Fibroblast of peridontal ligament (primary cell): ENCODE measurements around the gene OPCML.

Source experiments
- DNase-seq: peaks from one replicate; pipeline ENCODE4 v3.0.0-alpha.2; 2010; ENCODE audit errors: extremely low read depth

Gene OPCML

GRCh38 chr11:133034929-133035328 is 497.4 kb downstream of the OPCML start:
- no peak for DNase-seq

GRCh38 chr11:133029107-133029506 is 503.2 kb downstream of the OPCML start:
- no peak for DNase-seq

- DNase-seq, result no peak
Measured at GRCh38 chr11:133026952-133027351, 505.3 kb downstream of the OPCML start.

- DNase-seq, result no peak
Measured at GRCh38 chr11:133024301-133024700, 508.0 kb downstream of the OPCML start.

- no peak for DNase-seq
Measured at GRCh38 chr11:133023232-133023631, 509.1 kb downstream of the OPCML start.

- DNase-seq, result no peak
Measured at GRCh38 chr11:133021553-133021952, 510.7 kb downstream of the OPCML start.

GRCh38 chr11:133020372-133020714 is 512.0 kb downstream of the OPCML start:
- DNase-seq, result no peak

GRCh38 chr11:133019545-133020371 is 512.5 kb downstream of the OPCML start:
- no peak for DNase-seq

GRCh38 chr11:133015457-133015856 is 516.8 kb downstream of the OPCML start:
- DNase-seq, result no peak

GRCh38 chr11:133014337-133014736 is 518.0 kb downstream of the OPCML start:
- no peak for DNase-seq

- no peak for DNase-seq
Measured at GRCh38 chr11:133012803-133013202, 519.5 kb downstream of the OPCML start.

GRCh38 chr11:133011604-133012003 is 520.7 kb downstream of the OPCML start:
- no peak for DNase-seq

GRCh38 chr11:133007027-133007584 is 525.2 kb downstream of the OPCML start:
- no peak for DNase-seq

- no peak for DNase-seq
Measured at GRCh38 chr11:133004369-133004768, 527.9 kb downstream of the OPCML start.

- no peak for DNase-seq
Measured at GRCh38 chr11:132999516-132999915, 532.8 kb downstream of the OPCML start.

- DNase-seq, result no peak
Measured at GRCh38 chr11:132999031-132999430, 533.3 kb downstream of the OPCML start.

- DNase-seq, result no peak
Measured at GRCh38 chr11:132997396-132997795, 534.9 kb downstream of the OPCML start.

GRCh38 chr11:132994966-132995365 is 537.3 kb downstream of the OPCML start:
- DNase-seq, result no peak

- no peak for DNase-seq
Measured at GRCh38 chr11:132993991-132994502, 538.3 kb downstream of the OPCML start.

GRCh38 chr11:132992838-132993631 is 539.3 kb downstream of the OPCML start:
- DNase-seq, result peak; percentile 3

GRCh38 chr11:132988411-132988810 is 543.9 kb downstream of the OPCML start:
- no peak for DNase-seq

- no peak for DNase-seq
Measured at GRCh38 chr11:132987936-132988335, 544.4 kb downstream of the OPCML start.

GRCh38 chr11:132983641-132983978 is 548.7 kb downstream of the OPCML start:
- DNase-seq, result no peak
